ENCODE results near the gene MAMSTR.
"Not testable (repeated sequence)": the region's sequence is repeated elsewhere in the genome, so short reads cannot be mapped to it uniquely, and the experiment has no call there.

Gene MAMSTR

DNA sequence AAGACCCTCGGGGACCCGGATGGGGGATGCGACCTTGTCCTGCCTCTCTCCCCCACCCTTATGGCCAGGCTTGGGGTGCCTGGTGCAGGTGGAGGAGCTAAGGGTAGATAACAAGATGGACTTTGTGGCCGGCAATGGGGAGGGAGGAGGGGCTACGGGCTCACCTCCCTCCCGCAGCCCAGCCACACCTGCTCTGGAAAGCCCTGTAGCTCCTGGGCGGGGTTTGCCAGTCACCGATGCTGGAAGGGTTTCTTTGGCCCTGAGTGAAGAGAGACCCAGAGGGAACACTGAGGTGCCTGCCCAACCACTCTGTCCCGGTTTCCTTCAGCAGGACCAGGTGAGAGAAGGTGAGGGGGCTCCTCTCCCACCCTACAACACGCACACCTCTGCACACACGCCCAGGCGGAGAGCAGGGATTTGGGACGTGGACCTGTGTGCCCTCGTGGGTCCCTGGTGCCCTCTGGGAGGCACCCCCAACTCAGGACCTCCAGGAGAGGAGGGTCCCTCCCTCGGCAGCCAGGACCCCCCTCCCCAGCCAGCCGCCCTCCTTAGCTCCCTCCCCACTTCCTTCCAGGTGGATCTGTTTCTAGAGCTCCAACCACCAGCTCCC, 23.7 kb downstream of the MAMSTR start, which contains the start of gene FUT2:
Gene FUT2 (plus strand): TSS at position 229 of the 610 bp plus-strand sequence. CDS start 6,986 bp downstream, outside the sequence.
- peaks cover 3% of the 10 kb centered on the region; the same call in 1 of the 2 replicates for H3K36me3 ChIP-seq
- TF ChIP-seq Cebpa-rat (IDR thresholded peaks at IDR 0.05) = no peak
- H3K9me3 ChIP-seq = no peaks in the 10 kb centered on the region
- H4K20me1 ChIP-seq = no peaks in the 10 kb centered on the region
- H3K4me3 ChIP-seq = peak within 1 kb of the TSS; percentile 62
- H3K27me3 ChIP-seq = no peaks in the 10 kb centered on the region
- H3K9ac ChIP-seq = peak within 1 kb of the TSS; percentile 73
- peak within 1 kb of the TSS; percentile 88 for H3K4me2 ChIP-seq
- peaks cover 49% of the 10 kb centered on the region for H3K4me1 ChIP-seq
- peak within 1 kb of the TSS; percentile 89 for H3K27ac ChIP-seq

DNA sequence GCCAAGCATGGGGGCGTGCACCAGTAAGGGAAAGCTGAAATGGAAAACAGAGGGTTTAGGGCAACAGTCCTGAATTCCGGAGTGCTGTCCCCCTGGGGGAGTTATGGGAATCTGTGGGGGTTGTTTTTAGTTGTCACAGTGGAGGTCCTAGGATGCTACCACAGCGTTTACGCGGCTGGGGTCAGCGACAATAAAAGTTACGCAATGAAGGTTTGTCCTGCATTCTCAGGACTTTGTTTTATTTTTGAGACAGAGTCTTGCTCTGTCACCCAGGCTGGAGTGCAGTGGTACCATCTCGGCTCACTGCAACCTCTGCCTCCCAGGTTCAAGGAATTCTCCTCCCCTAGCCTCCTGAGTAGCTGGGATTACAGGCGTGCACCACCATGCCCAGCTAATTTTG, 25.9 kb downstream of the MAMSTR start:
- H3K4me3 ChIP-seq = not testable (repeated sequence)

DNA sequence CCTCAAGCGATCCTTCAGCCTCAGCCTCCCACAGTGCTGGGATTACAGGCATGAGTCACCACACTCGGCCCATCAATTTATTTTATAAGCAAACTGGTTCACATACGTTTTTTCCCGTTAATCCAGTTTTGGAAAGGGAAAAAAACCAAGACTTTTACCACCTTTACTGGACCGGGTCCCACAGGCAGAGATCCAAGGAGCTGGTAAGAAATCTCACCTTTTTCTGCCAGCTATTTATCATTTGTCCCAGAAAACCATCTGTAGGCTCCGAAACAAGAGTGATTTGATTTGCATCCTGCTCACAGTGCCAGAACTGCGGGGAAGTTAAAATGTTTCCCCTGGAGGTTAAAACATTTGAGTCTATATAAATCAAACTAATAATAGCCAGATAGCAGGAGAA, 30.1 kb downstream of the MAMSTR start:
- no peaks in the 10 kb centered on the region for H3K36me3 ChIP-seq
- H3K4me2 ChIP-seq = peak overlapping the region; percentile 59

More for the DNA sequence above, 25.9 kb downstream of the MAMSTR start:
- H3K9me3 ChIP-seq, H3K9ac ChIP-seq, H3K27ac ChIP-seq, H3K36me3 ChIP-seq, H4K20me1 ChIP-seq, H3K4me2 ChIP-seq, H3K27me3 ChIP-seq: not testable (repeated sequence)
- H3K4me1 ChIP-seq = peaks cover 70% of the 10 kb centered on the region
- TF ChIP-seq Cebpa-rat (IDR thresholded peaks at IDR 0.05) = peak; percentile 69; the same call in 1 of the 2 replicates

DNA sequence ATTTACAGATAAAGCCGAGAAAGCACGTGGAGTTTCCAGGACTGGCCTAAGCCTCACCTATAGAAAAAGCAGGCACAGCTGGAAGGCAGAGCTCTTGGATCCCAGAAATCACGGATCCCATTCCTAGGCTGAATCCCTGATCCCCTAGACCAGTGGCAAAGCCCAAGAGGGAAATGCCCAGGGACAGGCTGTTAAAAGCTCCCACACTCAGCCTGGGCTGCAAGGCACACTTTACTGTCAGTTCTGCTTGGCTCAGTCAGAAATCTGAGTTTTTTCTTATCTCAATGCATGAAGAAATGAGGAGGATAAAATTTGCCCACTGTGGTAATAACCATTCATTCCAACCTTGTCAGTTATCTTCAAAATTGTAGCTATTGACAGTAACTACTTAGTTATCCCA, 31.7 kb downstream of the MAMSTR start:
- Histone ChIP-seq H3K4me1 (peaks cover 86% of the 10 kb centered on the region), H3K27me3 (no peaks in the 10 kb centered on the region), H3K27ac (no peak overlapping the region), H3K4me2 (peak overlapping the region; percentile 39; the same call in 1 of the 2 replicates), H3K36me3 (no peaks in the 10 kb centered on the region), H4K20me1 (no peaks in the 10 kb centered on the region), H3K9me3 (no peaks in the 10 kb centered on the region), H3K4me3 (no peak overlapping the region), H3K9ac (no peak overlapping the region)
- no peak for TF ChIP-seq Cebpa-rat (IDR thresholded peaks at IDR 0.05)

More for the DNA sequence above, 30.1 kb downstream of the MAMSTR start:
- H3K9me3 ChIP-seq = no peaks in the 10 kb centered on the region
- no peak overlapping the region for H3K4me3 ChIP-seq
- 0 out of 2 replicates have a peak overlapping the region, but pooled peaks have one; percentile 6 for H3K9ac ChIP-seq
- no peaks in the 10 kb centered on the region for H4K20me1 ChIP-seq
- no peaks in the 10 kb centered on the region for H3K27me3 ChIP-seq
- peak overlapping the region; percentile 33 for H3K27ac ChIP-seq
- no peak for TF ChIP-seq Cebpa-rat (IDR thresholded peaks at IDR 0.05)
- peaks cover 72% of the 10 kb centered on the region for H3K4me1 ChIP-seq

DNA sequence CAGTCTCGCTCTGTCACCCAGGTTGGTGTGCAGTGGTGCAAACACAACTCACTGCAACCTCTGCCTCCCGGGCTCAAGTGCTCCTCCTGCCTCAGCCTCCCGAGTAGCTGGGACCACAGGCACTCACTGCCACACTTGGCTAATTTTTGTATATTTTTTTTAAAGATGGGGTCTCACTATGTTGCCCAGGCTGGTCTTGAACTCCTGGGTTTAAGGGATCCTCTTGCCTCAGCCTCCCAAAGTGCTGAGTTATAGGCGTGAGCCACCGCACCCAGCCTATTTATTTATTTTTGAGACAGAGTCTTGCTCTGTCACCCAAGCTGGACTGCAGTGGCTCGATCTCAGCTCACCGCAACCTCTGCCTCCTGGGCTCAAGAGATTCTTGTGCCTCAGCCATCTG, 32.9 kb downstream of the MAMSTR start:
- not testable (repeated sequence) for H3K27me3 ChIP-seq, H3K9me3 ChIP-seq, H3K27ac ChIP-seq, H4K20me1 ChIP-seq, H3K4me3 ChIP-seq, H3K36me3 ChIP-seq, H3K9ac ChIP-seq
- Histone ChIP-seq H3K4me2 (peak overlapping the region; percentile 39), H3K4me1 (peaks cover 97% of the 10 kb centered on the region)

DNA sequence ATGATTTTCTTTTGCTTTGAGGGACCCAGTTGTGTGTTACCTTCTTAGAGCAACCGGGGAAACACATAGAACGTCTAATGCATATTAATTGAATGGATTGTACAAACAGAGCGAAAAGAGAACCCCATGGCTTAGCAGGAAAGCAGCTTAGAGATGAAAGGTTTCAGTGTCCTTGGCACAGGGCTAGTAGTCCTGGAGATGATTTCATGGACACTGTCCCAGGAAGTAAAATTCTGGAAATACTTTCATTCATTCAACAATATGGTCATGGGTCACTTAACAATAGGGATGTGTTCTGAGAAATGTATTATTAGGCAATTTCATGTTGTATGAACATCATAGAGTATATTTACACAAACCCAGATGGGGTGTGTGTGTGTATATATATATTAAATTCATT, 33.4 kb downstream of the MAMSTR start:
- no peak overlapping the region for H3K27ac ChIP-seq
- H3K4me1 ChIP-seq = peaks cover 97% of the 10 kb centered on the region
- no peak overlapping the region for H3K4me3 ChIP-seq
- TF ChIP-seq Cebpa-rat (IDR thresholded peaks at IDR 0.05) = no peak
- H3K4me2 ChIP-seq = peak overlapping the region; percentile 44; the same call in 1 of the 2 replicates
- no peak overlapping the region for H3K9ac ChIP-seq
- H3K27me3 ChIP-seq = no peaks in the 10 kb centered on the region
- H3K36me3 ChIP-seq = no peaks in the 10 kb centered on the region
- H4K20me1 ChIP-seq = no peaks in the 10 kb centered on the region
- no peaks in the 10 kb centered on the region for H3K9me3 ChIP-seq

DNA sequence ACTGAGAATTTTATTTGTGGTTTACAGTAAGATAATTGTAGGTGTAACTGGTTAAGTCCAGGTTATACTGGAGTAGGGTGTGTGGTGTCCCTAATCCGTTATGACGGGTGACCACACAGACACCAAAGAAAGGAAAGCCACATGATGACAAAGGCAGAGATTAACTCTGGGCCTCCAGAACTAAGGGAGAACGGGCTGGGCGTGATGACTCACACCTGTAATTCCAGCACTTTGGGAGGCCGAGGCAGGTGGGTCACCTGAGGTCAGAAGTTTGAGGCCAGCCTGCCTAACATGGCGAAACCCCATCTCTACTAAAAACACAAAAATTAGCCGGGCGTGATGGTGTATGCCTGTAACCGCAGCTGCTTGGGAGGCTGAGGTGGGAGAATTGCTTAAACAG, 33.9 kb downstream of the MAMSTR start:
- H3K27me3 ChIP-seq = no peaks in the 10 kb centered on the region

DNA sequence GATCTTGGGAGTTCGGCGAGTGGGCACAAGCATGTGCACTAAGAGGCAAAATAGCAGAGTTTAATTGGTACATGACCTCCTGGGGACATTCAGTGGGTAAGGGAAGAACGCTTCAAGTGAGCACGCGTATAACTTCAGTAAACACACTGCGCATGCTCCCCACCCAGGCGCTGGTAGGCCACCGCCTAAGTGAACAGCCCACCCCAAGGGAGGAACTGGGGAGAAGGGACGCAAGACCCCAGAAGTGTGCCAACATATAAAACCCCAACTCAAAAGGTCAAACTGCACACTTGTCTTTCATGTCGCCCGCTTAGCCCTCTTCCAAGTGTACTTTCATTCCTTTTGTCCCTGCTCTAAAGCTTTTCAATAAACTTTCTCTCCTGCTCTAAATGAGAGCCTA, 36.2 kb downstream of the MAMSTR start:
- peak overlapping the region; percentile 28; the same call in 1 of the 2 replicates for H3K4me3 ChIP-seq
- peaks cover 97% of the 10 kb centered on the region for H3K4me1 ChIP-seq
- peak overlapping the region; percentile 92 for H3K4me2 ChIP-seq
- no peaks in the 10 kb centered on the region for H3K36me3 ChIP-seq
- H3K27ac ChIP-seq = no peak overlapping the region
- no peaks in the 10 kb centered on the region for H4K20me1 ChIP-seq
- no peak overlapping the region for H3K9ac ChIP-seq
- no peak for TF ChIP-seq Cebpa-rat (IDR thresholded peaks at IDR 0.05)
- H3K9me3 ChIP-seq = no peaks in the 10 kb centered on the region
- H3K27me3 ChIP-seq = no peaks in the 10 kb centered on the region

More for the DNA sequence above, 33.9 kb downstream of the MAMSTR start:
- H3K9me3 ChIP-seq = no peaks in the 10 kb centered on the region
- H3K9ac ChIP-seq = no peak overlapping the region
- peaks cover 97% of the 10 kb centered on the region for H3K4me1 ChIP-seq
- H3K4me2 ChIP-seq = peak overlapping the region; percentile 44
- no peaks in the 10 kb centered on the region for H3K36me3 ChIP-seq
- H3K27ac ChIP-seq = no peak overlapping the region
- no peaks in the 10 kb centered on the region for H4K20me1 ChIP-seq
- TF ChIP-seq Cebpa-rat (IDR thresholded peaks at IDR 0.05) = no peak
- no peak overlapping the region for H3K4me3 ChIP-seq

DNA sequence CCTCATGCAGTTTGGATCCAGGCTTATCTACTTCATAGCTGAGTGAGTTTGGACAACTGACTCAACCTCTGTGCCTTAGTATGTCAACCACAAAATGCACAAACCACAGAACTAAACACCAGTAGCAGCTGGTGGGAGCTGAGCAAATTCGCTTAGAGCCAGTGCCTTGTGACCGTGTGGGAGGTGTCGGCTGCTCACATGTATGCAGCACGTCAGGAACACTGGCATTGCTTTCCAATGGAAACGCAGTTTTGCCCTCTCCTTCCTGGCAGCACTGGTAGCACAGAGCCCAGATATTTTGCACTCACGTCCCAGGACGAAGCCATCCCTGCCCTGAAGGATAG, 38.4 kb downstream of the MAMSTR start:
- Histone ChIP-seq H3K4me2 (peak overlapping the region; percentile 92), H3K27me3 (no peaks in the 10 kb centered on the region), H3K4me1 (peaks cover 82% of the 10 kb centered on the region), H3K4me3 (0 out of 2 replicates have a peak overlapping the region, but pooled peaks have one; percentile 41), H3K9ac (peak overlapping the region; percentile 17; the same call in 1 of the 2 replicates), H3K36me3 (no peaks in the 10 kb centered on the region), H3K27ac (peak overlapping the region; percentile 82), H4K20me1 (no peaks in the 10 kb centered on the region), H3K9me3 (no peaks in the 10 kb centered on the region)
- TF ChIP-seq Cebpa-rat (IDR thresholded peaks at IDR 0.05) = no peak

DNA sequence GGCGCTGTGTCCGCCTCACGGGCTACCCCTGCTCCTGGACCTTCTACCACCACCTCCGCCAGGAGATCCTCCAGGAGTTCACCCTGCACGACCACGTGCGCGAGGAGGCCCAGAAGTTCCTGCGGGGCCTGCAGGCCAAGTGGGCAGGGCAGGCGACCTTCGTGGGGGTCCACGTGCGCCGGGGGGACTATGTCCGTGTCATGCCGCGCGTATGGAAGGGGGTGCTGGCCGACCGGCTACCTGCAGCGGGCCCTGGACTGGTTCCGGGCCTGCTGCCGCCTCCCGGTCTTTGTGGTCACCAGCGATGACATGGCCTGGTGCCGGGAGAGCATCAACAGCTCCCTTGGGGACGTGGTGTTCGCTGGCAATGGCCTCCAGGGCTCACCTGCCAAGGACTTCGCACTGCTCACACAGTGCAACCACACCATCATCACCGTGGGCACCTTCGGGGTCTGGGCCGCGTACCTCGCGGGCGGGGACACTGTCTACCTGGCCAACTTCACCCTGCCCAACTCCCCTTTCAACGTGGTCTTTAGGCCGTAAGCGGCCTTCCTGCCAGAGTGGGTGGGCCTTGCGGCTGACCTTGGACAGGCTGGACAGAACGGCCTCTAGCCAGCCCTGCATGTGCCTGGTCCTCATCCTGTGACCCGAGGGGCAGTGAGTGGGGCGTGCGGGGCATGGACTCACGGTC, 38.9 kb downstream of the MAMSTR start:
- H3K4me3 ChIP-seq = peak overlapping the region; percentile 41; the same call in 1 of the 2 replicates
- peak overlapping the region; percentile 92 for H3K4me2 ChIP-seq
- H3K4me1 ChIP-seq = peaks cover 81% of the 10 kb centered on the region
- peak overlapping the region; percentile 82 for H3K27ac ChIP-seq
- H3K36me3 ChIP-seq = no peaks in the 10 kb centered on the region
- no peaks in the 10 kb centered on the region for H4K20me1 ChIP-seq
- no peak for TF ChIP-seq Cebpa-rat (IDR thresholded peaks at IDR 0.05)
- no peaks in the 10 kb centered on the region for H3K27me3 ChIP-seq
- H3K9me3 ChIP-seq = no peaks in the 10 kb centered on the region
- H3K9ac ChIP-seq = peak overlapping the region; percentile 17; the same call in 1 of the 2 replicates

DNA sequence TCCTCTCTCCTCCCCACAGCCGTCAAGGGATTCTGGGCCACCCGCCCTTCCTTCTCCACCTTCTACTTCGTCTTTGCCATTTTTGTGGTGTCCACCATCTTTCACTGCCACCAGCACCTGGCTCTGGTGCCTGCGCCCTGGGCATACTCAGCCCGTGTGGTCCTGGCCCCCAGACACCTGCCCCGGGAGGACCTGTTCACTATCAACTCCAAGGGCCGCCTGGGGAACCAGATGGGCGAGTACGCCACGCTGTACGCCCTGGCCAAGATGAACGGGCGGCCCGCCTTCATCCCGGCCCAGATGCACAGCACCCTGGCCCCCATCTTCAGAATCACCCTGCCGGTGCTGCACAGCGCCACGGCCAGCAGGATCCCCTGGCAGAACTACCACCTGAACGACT, 39.5 kb downstream of the MAMSTR start:
- Histone ChIP-seq H3K4me2 (peak overlapping the region; percentile 92), H3K27ac (peak overlapping the region; percentile 82; the same call in 1 of the 2 replicates), H3K4me1 (peaks cover 81% of the 10 kb centered on the region)
- H3K4me3 ChIP-seq, H3K9me3 ChIP-seq, H4K20me1 ChIP-seq, H3K36me3 ChIP-seq, H3K27me3 ChIP-seq, H3K9ac ChIP-seq: not testable (repeated sequence)

All from BLaER1 (cell line).